GM10248 (cell line): ENCODE measurements around the gene PGLYRP4.

Source experiments
- CTCF ChIA-PET: fragments of 300-600 bp; sonication (Branson Sonifier 250); formaldehyde crosslinking; extraction: SDS; loops from one replicate; lab custom pipeline; 2021; ENCODE audit warnings: antibody characterized with exemption; lab: Yijun Ruan, JAX
- POLR2A ChIA-PET: fragments of 350-650 bp; sonication (Branson Sonifier 250); formaldehyde crosslinking; extraction: SDS; loops from one replicate; lab custom pipeline; 2020; ENCODE audit warnings: antibody characterized with exemption; lab: Yijun Ruan, JAX
- DNase-seq: peaks from one replicate; pipeline ENCODE4 v3.0.0; 2012; ENCODE audit errors: extremely low spot score
- CTCF ChIP-seq: IDR thresholded peaks from 2 replicates; pipeline ENCODE4 v1.5.1; 2012; ENCODE audit warnings: mild to moderate bottlenecking, low read depth; ENCODE audit errors: extremely low read depth, missing control alignments, control extremely low read depth

Gene PGLYRP4, protein sequence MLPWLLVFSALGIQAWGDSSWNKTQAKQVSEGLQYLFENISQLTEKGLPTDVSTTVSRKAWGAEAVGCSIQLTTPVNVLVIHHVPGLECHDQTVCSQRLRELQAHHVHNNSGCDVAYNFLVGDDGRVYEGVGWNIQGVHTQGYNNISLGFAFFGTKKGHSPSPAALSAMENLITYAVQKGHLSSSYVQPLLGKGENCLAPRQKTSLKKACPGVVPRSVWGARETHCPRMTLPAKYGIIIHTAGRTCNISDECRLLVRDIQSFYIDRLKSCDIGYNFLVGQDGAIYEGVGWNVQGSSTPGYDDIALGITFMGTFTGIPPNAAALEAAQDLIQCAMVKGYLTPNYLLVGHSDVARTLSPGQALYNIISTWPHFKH

DNA sequence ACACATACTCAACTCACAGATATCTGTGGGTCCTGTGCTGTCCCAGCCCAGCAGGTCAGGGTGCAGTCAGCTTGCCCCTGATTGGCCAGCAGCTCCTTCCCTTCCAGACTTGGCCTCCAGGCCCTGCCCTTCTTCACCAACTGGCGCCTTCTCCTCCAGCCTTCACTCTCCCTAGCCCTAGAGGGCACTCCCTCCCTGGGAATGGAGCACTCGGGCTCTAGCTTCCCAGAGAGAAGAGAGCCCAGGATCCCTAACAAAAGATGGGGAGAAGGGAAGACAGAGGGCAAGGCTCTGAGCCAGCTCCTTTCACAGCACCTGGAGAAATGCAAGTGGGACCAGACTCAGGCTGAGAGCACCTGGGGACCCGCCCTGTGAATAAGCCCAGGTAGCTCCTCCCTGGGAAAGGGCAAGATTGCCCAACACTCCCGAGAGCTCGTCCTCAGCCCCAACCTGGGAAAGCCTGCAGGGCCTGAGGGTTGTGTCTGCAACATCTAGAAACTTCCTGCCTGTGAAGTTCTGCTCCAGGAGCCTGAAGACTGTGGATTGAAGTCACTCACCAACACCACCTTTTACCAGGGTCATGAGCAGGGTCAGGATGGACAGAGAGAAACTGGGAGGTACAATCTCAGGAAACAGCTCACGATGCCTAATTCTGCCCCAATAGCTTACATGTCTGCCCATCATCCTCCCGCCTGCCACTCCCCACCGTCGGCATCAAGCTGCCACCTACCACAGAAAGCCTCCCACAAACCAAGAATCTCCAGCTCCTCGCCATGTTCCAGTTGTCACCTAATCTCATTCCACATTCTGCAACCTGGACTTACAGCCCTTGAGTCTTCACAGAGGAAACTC is at the start of gene PGLYRP4:
PGLYRP4 (minus strand) TSS at position 331 of the 852 bp plus-strand sequence. CDS start 909 bp downstream, outside the sequence.
- no peak for DNase-seq
- no peak for TF ChIP-seq CTCF
- ChIA-PET CTCF (interaction anchor here (0.9 to 11.2 kb wide), 4 partner anchors 9 to 146 kb away, joined by 3 to 331 read pairs (median 4); partner anchors contain the start of genes PGLYRP3 and S100A9), POLR2A (no interaction called here)

- POLR2A ChIA-PET: no interaction called here
- CTCF ChIA-PET: interaction anchor here (3.1 kb wide), 1 partner anchor 42 kb away, joined by 13 read pairs; no protein-coding TSS in a partner anchor
- TF ChIP-seq CTCF: no peak
- no peak for DNase-seq
Measured at GRCh38 chr1:153397924-153398651, 49.4 kb upstream of the PGLYRP4 start.

GRCh38 chr1:153397051-153397923 is 48.6 kb upstream of the PGLYRP4 start:
- CTCF ChIA-PET: interaction anchor here (1.3 to 3.1 kb wide), 3 partner anchors 10 to 41 kb away, joined by 3 to 13 read pairs (median 5); no protein-coding TSS in a partner anchor
- TF ChIP-seq CTCF: no peak
- DNase-seq: no peak
- POLR2A ChIA-PET: no interaction called here

- no peak for TF ChIP-seq CTCF
- ChIA-PET CTCF (interaction anchor here (1.1 to 3.1 kb wide), 4 partner anchors 9 to 43 kb away, joined by 3 to 13 read pairs (median 4); no protein-coding TSS in a partner anchor), POLR2A (no interaction called here)
- DNase-seq: no peak
Measured at GRCh38 chr1:153396461-153396860, 47.8 kb upstream of the PGLYRP4 start.

DNA sequence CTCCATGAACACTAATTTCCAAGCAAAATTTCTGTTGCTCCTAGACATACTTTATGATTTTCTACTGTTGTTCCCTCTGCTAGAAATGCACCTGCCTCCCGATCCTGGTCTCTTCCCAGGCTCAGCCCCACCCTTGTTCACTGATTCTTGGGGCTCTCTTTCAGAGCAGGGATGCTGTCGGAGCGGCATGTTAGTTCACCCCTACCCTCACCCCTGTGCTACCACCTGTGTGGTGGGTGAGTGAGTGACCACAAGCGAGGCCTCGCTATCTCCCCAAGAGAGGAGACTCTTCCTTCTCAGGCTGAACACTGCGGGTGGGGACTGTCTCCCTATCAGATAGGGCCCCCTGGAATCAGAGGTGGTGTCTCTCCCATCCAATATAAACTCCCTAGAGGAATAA is 47.1 kb upstream of the PGLYRP4 start:
- DNase-seq: no peak
- no peak for TF ChIP-seq CTCF
- POLR2A ChIA-PET: no interaction called here
- CTCF ChIA-PET: interaction anchor here (1.1 to 1.8 kb wide), 3 partner anchors 12 to 100 kb away, joined by 3 to 5 read pairs (median 4); no protein-coding TSS in a partner anchor
